Ovary (tissue), 9 donors: Measurements from ENCODE around the gene PADI1. TPM values are rescaled to one million over a fixed set of nuclear protein-coding genes. Genes with fewer than 3 reads are reported as not detected.

ENCODE experiments used
- DNase-seq, 5 donors: peaks; one replicate each; pipeline ENCODE4 v3.0.0-alpha.2; 2019 to 2020
- H3K27ac ChIP-seq, 2 donors: fragments of 200-600 bp; one replicate each; pipeline versions ENCODE4 v1.5.1 to v1.8.0; 2019 to 2022
- H3K27me3 ChIP-seq: fragments of 200-600 bp; one replicate; pipeline ENCODE4 v1.8.0; 2022
- H3K36me3 ChIP-seq: fragments of 200-600 bp; sonication (generic); one replicate; pipeline ENCODE4 v1.5.1; 2019
- H3K4me1 ChIP-seq: one replicate; pipeline ENCODE4 v1.8.1; 2013; ENCODE audit warnings: mild to moderate bottlenecking, moderate library complexity; ENCODE audit not compliant: insufficient read depth
- H3K4me3 ChIP-seq: fragments of 200-600 bp; sonication (generic); one replicate; pipeline ENCODE4 v1.5.1; 2017
- H3K9me3 ChIP-seq, 2 donors: fragments of 200-600 bp in 1 of 2; sonication (generic) in 1 of 2; one replicate each; pipeline versions ENCODE4 v1.5.1 to v1.8.1; 2013 to 2019; ENCODE audit warnings: mild to moderate bottlenecking in 1 of 2, moderate library complexity in 1 of 2
- EP300 ChIP-seq: sonication (generic); formaldehyde crosslinking; IDR thresholded peaks from one replicate; pipeline ENCODE4 v1.6.1; 2017; ENCODE audit warnings: antibody characterized with exemption
- POLR2A ChIP-seq: fragments of 450-650 bp; IDR thresholded peaks from one replicate; pipeline ENCODE4 v1.6.1; 2017; ENCODE audit warnings: antibody characterized with exemption, mild to moderate bottlenecking, moderate library complexity
- WGBS, 3 donors: extraction: QIAGEN DNeasy Blood & Tissue Kit in 1 of 3; methylation state at CpG; one replicate each; pipeline versions ENCODE4 v1.1.5 to v1.1.7; 2013 to 2017; 5-methylcytosine and 5-hydroxymethylcytosine counted together
- intact Hi-C, 4 donors: fragments of 100-400 bp; cut with DNase I; formaldehyde crosslinking; loops; one replicate each; pipeline versions ENCODE4 v1.11.0 to v1.15.1; 2022 to 2023
- polyA plus RNA-seq, 2 donors: library from polyadenylated mRNA; stranded (reverse); fragments of 200-250 nt in 1 of 2; fragments of 350-450 nt in 1 of 2; fragmentation: Illumina TruSeq in 1 of 2; extraction: RNeasy Lipid Tissue Mini Kit (QIAGEN cat#74804) in 1 of 2; gene quantifications; one replicate each; pipeline ENCODE4 v1.2.3, GENCODE V29; 2013 to 2014
- total RNA-seq, 7 donors: library from RNA; depleted of rRNA in 2 of 7; stranded (reverse); fragments of >200 nt in 2 of 7; fragmentation: NEBNext Ultra II Directional in 3 of 7; extraction: Animal tissue kit (Norgen Biotek cat#: 25700) in 3 of 7; gene quantifications; one replicate each; pipeline versions ENCODE4 v1.1.0 to v1.2.4, GENCODE V29; 2016 to 2023
- TF ChIP-seq, protein P1 (sequence below), 3 donors: fragments of 450-650 bp in 2 of 3; fragments of 200-600 bp in 1 of 3; IDR thresholded peaks; one replicate each; pipeline versions ENCODE4 v1.5.1 to v1.8.0; 2016 to 2022; ENCODE audit warnings: antibody characterized with exemption in 3 of 3, mild to moderate bottlenecking in 1 of 3
- donor health status: DM: no; HTN: no; CAD: no; lungs with moderate emphysema.
- donor health status: DM: no; HTN: no; CAD: no.
- donor health status: Bipolar disorder and iron deficiency.
- donor health status: DM: yes; HTN: yes; CAD: no.
- donor health status: DM: no; HTN: no; CAD: no.
- donor health status: DM: yes; HTN: yes; CAD: no.

Gene PADI1
- total and polyA plus RNA-seq, 9 donors, result 0.07 TPM; not detected in 8

DNA sequence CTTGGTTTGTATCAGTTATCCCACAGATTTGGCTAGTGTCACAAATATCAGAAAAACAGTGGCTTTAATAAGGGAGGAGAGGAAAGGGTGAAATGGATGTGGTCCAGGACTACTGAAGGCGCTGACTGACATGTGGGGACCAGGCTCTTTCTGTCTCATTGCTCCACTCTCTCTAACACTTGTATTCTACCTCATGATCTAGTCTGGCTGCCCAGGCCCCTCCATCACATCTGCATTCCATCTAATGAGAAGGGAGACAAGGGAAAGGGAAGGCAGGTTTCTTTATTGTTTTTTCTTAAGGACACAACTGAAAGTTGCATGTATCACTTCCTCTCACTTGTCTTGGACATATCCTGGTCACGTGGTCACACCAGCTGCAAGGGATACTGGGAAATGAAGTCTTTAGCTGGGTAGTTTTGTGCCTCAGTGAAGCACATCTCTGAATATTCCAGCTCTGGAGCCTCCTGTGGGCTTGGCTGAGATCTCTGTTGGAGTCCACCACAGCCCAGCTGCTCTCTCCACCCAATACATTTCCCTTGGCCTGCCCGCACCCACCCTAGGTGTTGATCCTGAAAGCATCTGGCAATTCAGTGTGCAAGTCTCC, 43.7 kb upstream of the PADI1 start:
- no peak overlapping the region for H3K27ac ChIP-seq
- H3K4me1 ChIP-seq, result no peaks in the 10 kb centered on the region
- H3K9me3 ChIP-seq, result no peaks in the 10 kb centered on the region
- H3K27me3 ChIP-seq, result no peaks in the 10 kb centered on the region
- WGBS, 3 donors, result 82 to 87% (median 83%) methylated on average over 3 of the region's 3 CpGs
- no peak overlapping the region for H3K4me3 ChIP-seq
- DNase-seq, result no peak
- H3K36me3 ChIP-seq, result no peaks in the 10 kb centered on the region
- intact Hi-C loops, result no loop called here
- TF ChIP-seq, protein P1, sequence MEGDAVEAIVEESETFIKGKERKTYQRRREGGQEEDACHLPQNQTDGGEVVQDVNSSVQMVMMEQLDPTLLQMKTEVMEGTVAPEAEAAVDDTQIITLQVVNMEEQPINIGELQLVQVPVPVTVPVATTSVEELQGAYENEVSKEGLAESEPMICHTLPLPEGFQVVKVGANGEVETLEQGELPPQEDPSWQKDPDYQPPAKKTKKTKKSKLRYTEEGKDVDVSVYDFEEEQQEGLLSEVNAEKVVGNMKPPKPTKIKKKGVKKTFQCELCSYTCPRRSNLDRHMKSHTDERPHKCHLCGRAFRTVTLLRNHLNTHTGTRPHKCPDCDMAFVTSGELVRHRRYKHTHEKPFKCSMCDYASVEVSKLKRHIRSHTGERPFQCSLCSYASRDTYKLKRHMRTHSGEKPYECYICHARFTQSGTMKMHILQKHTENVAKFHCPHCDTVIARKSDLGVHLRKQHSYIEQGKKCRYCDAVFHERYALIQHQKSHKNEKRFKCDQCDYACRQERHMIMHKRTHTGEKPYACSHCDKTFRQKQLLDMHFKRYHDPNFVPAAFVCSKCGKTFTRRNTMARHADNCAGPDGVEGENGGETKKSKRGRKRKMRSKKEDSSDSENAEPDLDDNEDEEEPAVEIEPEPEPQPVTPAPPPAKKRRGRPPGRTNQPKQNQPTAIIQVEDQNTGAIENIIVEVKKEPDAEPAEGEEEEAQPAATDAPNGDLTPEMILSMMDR (IDR thresholded peaks at IDR 0.05), result no peak
- no peak for TF ChIP-seq EP300
- TF ChIP-seq POLR2A, result no peak

GRCh38 chr1:17161926-17162800, 42.8 kb upstream of the PADI1 start:
- TF ChIP-seq, protein P1 (IDR thresholded peaks at IDR 0.05), result no peak
- TF ChIP-seq EP300, result no peak
- TF ChIP-seq POLR2A, result no peak
- H3K4me3 ChIP-seq, result no peak overlapping the region
- H3K36me3 ChIP-seq, result no peaks in the 10 kb centered on the region
- H3K4me1 ChIP-seq, result no peaks in the 10 kb centered on the region
- no peaks in the 10 kb centered on the region for H3K9me3 ChIP-seq
- intact Hi-C loops, result no loop called here
- no peak for DNase-seq
- H3K27ac ChIP-seq, result no peak overlapping the region
- no peaks in the 10 kb centered on the region for H3K27me3 ChIP-seq
- WGBS, 3 donors, result 77 to 80% (median 78%) methylated on average over 20 of the region's 20 CpGs

- TF ChIP-seq EP300 (no peak), POLR2A (no peak)
- TF ChIP-seq, protein P1 (IDR thresholded peaks at IDR 0.05), result no peak
- 81 to 82% (median 82%) methylated on average over 7 of the region's 7 CpGs for WGBS, 3 donors
Observed at GRCh38 chr1:17162941-17163340, 42.0 kb upstream of the PADI1 start.

DNA sequence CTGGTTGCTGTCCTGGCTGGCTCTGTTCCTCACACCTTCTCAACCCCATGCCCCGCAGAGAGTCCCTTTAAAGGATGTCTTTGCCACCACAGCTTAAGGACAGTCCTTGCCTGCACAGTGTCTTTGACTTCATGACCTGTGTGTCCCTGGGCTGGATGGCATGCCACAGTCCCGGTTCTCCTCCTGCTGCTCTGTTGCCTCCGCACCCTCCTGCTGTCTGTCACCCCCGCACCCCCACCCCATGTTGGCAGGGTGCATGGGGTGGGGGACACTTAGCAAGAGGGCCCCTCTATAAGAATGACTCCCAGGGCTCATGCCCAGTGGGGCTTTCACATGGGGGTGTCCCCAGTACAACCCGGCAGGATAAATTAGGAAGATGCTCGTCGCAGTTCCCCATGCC, 41.6 kb upstream of the PADI1 start:
- Histone ChIP-seq H3K4me1 (no peaks in the 10 kb centered on the region), H3K27ac (no peak overlapping the region), H3K9me3 (no peaks in the 10 kb centered on the region), H3K4me3 (no peak overlapping the region), H3K36me3 (no peaks in the 10 kb centered on the region), H3K27me3 (no peaks in the 10 kb centered on the region)
- WGBS, 3 donors, result 88 to 95% (median 90%) methylated on average over 7 of the region's 7 CpGs
- intact Hi-C loops, result no loop called here
- TF ChIP-seq, protein P1 (IDR thresholded peaks at IDR 0.05), result no peak
- TF ChIP-seq EP300 (no peak), POLR2A (no peak)
- no peak for DNase-seq

More at GRCh38 chr1:17162941-17163340, 42.0 kb upstream of the PADI1 start:
- Histone ChIP-seq H3K36me3 (no peaks in the 10 kb centered on the region), H3K27ac (no peak overlapping the region), H3K9me3 (no peaks in the 10 kb centered on the region), H3K4me1 (no peaks in the 10 kb centered on the region), H3K27me3 (no peaks in the 10 kb centered on the region), H3K4me3 (no peak overlapping the region)
- intact Hi-C loops, result no loop called here
- DNase-seq, result no peak
